B cell (primary cell): Measurements from ENCODE around the gene TBCA. TPM values are rescaled to one million over a fixed set of nuclear protein-coding genes. Genes with fewer than 3 reads are reported as not detected.
A peak's percentile ranks its signal among the peaks of the same experiment; 100 is the strongest.

ENCODE experiments used
- ATAC-seq: fragments of 200-7000 bp; cut with Tn5 transposase; one replicate; pipeline ENCODE4 v1.10.0; 2021; ENCODE audit warnings: low read depth, mild to moderate bottlenecking, moderate number of reproducible peaks, moderate library complexity
- CTCF ChIA-PET: fragments of 350-600 bp; sonication (Branson Sonifier 250); formaldehyde crosslinking; loops from one replicate; lab custom pipeline; 2021; ENCODE audit warnings: antibody characterized with exemption, inconsistent platforms; lab: Charles Lee
- POLR2A ChIA-PET: fragments of 350-600 bp; sonication (Branson Sonifier 250); formaldehyde crosslinking; loops from one replicate; lab custom pipeline; 2021; ENCODE audit warnings: antibody characterized with exemption; lab: Charles Lee
- DNase-seq: peaks from one replicate; pipeline ENCODE4 v3.0.0; 2013
- H2AFZ ChIP-seq: 2 replicates; pipeline ENCODE4 v1.6.1; 2012; ENCODE audit warnings: mild to moderate bottlenecking, low read depth, low read length; ENCODE audit not compliant: insufficient read depth, poor library complexity, severe bottlenecking
- H3K27ac ChIP-seq, 2 donors: 1 replicate in 1 of 2; 2 replicates in 1 of 2; pipeline ENCODE4 v1.5.1; 2012 to 2013; ENCODE audit warnings: low read length in 2 of 2, mild to moderate bottlenecking in 2 of 2, moderate library complexity in 1 of 2
- H3K27me3 ChIP-seq, 4 experiments: fragments of 200-600 bp in 1 of 4; sonication (generic) in 1 of 4; replicated peaks in 1 of 4; 1 replicate in 2 of 4; 2 replicates in 2 of 4; pipeline versions ENCODE4 v1.6.1 to v1.7.0; 2013 to 2016; ENCODE audit warnings: low read length in 3 of 4, mild to moderate bottlenecking in 2 of 4, mixed read lengths in 1 of 4, moderate library complexity in 1 of 4; ENCODE audit not compliant: insufficient read depth in 4 of 4, control insufficient read depth in 3 of 4; ENCODE audit errors: control extremely low read depth in 1 of 4
- H3K36me3 ChIP-seq, 2 experiments: replicated peaks in 1 of 2; 1 replicate in 1 of 2; 2 replicates in 1 of 2; pipeline versions ENCODE4 v1.6.1 to v1.7.1; 2013; ENCODE audit warnings: low read length in 1 of 2; ENCODE audit not compliant: insufficient read depth in 2 of 2, control insufficient read depth in 1 of 2; ENCODE audit errors: control extremely low read depth in 1 of 2, extremely low read depth in 1 of 2
- H3K4me1 ChIP-seq, 2 donors: fragments of 200-600 bp in 1 of 2; sonication (generic) in 1 of 2; 1 replicate in 1 of 2; 2 replicates in 1 of 2; pipeline versions ENCODE4 v1.5.1 to v1.6.1; 2013 to 2017; ENCODE audit warnings: low read length in 2 of 2; ENCODE audit not compliant: control insufficient read depth in 2 of 2, insufficient read depth in 2 of 2
- H3K4me2 ChIP-seq: replicated peaks from 2 replicates; pipeline ENCODE3; 2012; ENCODE audit warnings: mild to moderate bottlenecking, low read depth, low read length; ENCODE audit not compliant: poor library complexity, severe bottlenecking
- H3K4me3 ChIP-seq, 5 experiments: fragments of 200-600 bp in 1 of 5; sonication (generic) in 1 of 5; 1 replicate in 3 of 5; 2 replicates in 2 of 5; pipeline versions ENCODE4 v1.5.1 to v1.7.0; 2011 to 2016; ENCODE audit warnings: low read length in 4 of 5, mild to moderate bottlenecking in 4 of 5, low read depth in 2 of 5, control low read depth in 1 of 5, moderate library complexity in 1 of 5; ENCODE audit not compliant: insufficient read depth in 1 of 5; ENCODE audit errors: control extremely low read depth in 1 of 5, extremely low read depth in 1 of 5
- H3K79me2 ChIP-seq: fragments of 200-600 bp; sonication (generic); one replicate; pipeline ENCODE4 v1.6.0; 2016; ENCODE audit warnings: low read length; ENCODE audit not compliant: control insufficient read depth, insufficient read depth
- H3K9ac ChIP-seq: fragments of 200-600 bp; sonication (generic); 2 replicates; pipeline ENCODE4 v1.6.1; 2017; ENCODE audit warnings: mild to moderate bottlenecking, low read length, moderate library complexity
- H3K9me3 ChIP-seq, 3 donors: one replicate each; pipeline versions ENCODE4 v1.6.1 to v1.7.1; 2013; ENCODE audit warnings: low read length in 2 of 3; ENCODE audit not compliant: control insufficient read depth in 2 of 3, insufficient read depth in 1 of 3; ENCODE audit errors: control extremely low read depth in 1 of 3
- H4K20me1 ChIP-seq: 2 replicates; pipeline ENCODE4 v1.6.0; 2012; ENCODE audit warnings: mild to moderate bottlenecking, low read length; ENCODE audit not compliant: insufficient read depth, control insufficient read depth, poor library complexity, severe bottlenecking
- H3K27ac Mint-ChIP-seq: one replicate; pipeline ENCODE4 v1.8.0; 2021; ENCODE audit warnings: mixed read lengths
- H3K27me3 Mint-ChIP-seq: one replicate; pipeline ENCODE4 v1.8.0; 2021; ENCODE audit warnings: mixed read lengths
- H3K4me1 Mint-ChIP-seq: one replicate; pipeline ENCODE4 v1.8.0; 2021; ENCODE audit warnings: mixed read lengths
- H3K4me3 Mint-ChIP-seq: one replicate; pipeline ENCODE4 v1.8.0; 2021; ENCODE audit warnings: mixed read lengths
- H3K9me3 Mint-ChIP-seq: one replicate; pipeline ENCODE4 v1.8.0; 2022; ENCODE audit warnings: mixed read lengths; ENCODE audit not compliant: insufficient read depth
- EZH2 ChIP-seq: IDR thresholded peaks from 2 replicates; pipeline ENCODE4 v1.6.1; 2012; ENCODE audit warnings: borderline replicate concordance, low read depth, mild to moderate bottlenecking, moderate library complexity, low read length; ENCODE audit not compliant: insufficient read depth, poor library complexity, severe bottlenecking
- WGBS: methylation state at CpG from one replicate; pipeline ENCODE4 v1.1.5; 2013; ENCODE audit warnings: missing lambda C conversion rate; ENCODE audit not compliant: insufficient coverage; 5-methylcytosine and 5-hydroxymethylcytosine counted together
- intact Hi-C: fragments of 100-400 bp; cut with micrococcal nuclease; formaldehyde crosslinking; loops from one replicate; pipeline ENCODE4 v1.10.0; 2022
- polyA plus RNA-seq: library from polyadenylated mRNA; depleted of rRNA; stranded (reverse); fragments of >200 nt; gene quantifications from 2 replicates; pipeline ENCODE4 v1.2.3, GENCODE V29; 2012
- total RNA-seq, 2 donors: library from RNA; stranded (reverse); fragments of 120-200 nt in 1 of 2; gene quantifications; 1 replicate in 1 of 2; 2 replicates in 1 of 2; pipeline versions ENCODE4 v1.2.3 to v1.2.4, GENCODE V29; 2013 to 2022
- TF ChIP-seq, protein P1 (sequence below): fragments of 200-600 bp; IDR thresholded peaks from one replicate; pipeline ENCODE4 v1.8.0; 2022; ENCODE audit warnings: antibody characterized with exemption, mild to moderate bottlenecking

The TBCA gene
- total and polyA plus RNA-seq, 2 donors (not counting 1 experiment from before 2014, with no cell fraction given) = 22.3 to 110 TPM

- Mint-ChIP-seq H3K4me3 (no peak overlapping the region), H3K27me3 (peaks cover 81% of the 10 kb centered on the region), H3K9me3 (peaks cover 7% of the 10 kb centered on the region), H3K27ac (peak overlapping the region; percentile 67), H3K4me1 (peaks cover 21% of the 10 kb centered on the region)
- CTCF ChIA-PET = interaction anchor here (1.5 kb wide), 1 partner anchor 9 kb away, joined by 3 read pairs; no protein-coding TSS in a partner anchor
- Histone ChIP-seq H3K36me3 (no peaks in the 10 kb centered on the region), H4K20me1 (no peaks in the 10 kb centered on the region), H3K4me3 (no peak overlapping the region), H3K4me2 (no peak overlapping the region), H3K4me1 (peaks cover 45 to 80% of the 10 kb centered on the region in 2 donors), H3K27ac (no peak overlapping the region), H3K9ac (no peak overlapping the region), H3K9me3 (peaks cover 0 to 74% (median 40%) of the 10 kb centered on the region in 3 donors), H3K27me3 (peaks cover 1 to 96% (median 89%) of the 10 kb centered on the region in 4 experiments), H2AFZ (no peak overlapping the region), H3K79me2 (no peaks in the 10 kb centered on the region)
- TF ChIP-seq, protein P1, sequence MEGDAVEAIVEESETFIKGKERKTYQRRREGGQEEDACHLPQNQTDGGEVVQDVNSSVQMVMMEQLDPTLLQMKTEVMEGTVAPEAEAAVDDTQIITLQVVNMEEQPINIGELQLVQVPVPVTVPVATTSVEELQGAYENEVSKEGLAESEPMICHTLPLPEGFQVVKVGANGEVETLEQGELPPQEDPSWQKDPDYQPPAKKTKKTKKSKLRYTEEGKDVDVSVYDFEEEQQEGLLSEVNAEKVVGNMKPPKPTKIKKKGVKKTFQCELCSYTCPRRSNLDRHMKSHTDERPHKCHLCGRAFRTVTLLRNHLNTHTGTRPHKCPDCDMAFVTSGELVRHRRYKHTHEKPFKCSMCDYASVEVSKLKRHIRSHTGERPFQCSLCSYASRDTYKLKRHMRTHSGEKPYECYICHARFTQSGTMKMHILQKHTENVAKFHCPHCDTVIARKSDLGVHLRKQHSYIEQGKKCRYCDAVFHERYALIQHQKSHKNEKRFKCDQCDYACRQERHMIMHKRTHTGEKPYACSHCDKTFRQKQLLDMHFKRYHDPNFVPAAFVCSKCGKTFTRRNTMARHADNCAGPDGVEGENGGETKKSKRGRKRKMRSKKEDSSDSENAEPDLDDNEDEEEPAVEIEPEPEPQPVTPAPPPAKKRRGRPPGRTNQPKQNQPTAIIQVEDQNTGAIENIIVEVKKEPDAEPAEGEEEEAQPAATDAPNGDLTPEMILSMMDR = no peak
- no peak for TF ChIP-seq EZH2
- ATAC-seq (no peak), DNase-seq (peak; percentile 36)
- WGBS = 15% methylated on average over 13 of the region's 23 CpGs
- intact Hi-C loops = loop anchor here (10.0 kb wide), 1 partner anchor 623 kb away; no protein-coding TSS in a partner anchor
- POLR2A ChIA-PET = interaction anchor here (0.8 to 1.1 kb wide), 2 partner anchors 10 to 12 kb away, joined by 3 to 7 read pairs; no protein-coding TSS in a partner anchor
Observed at GRCh38 chr5:77641397-77641943, 134.7 kb downstream of the TBCA start.

Other genes starting within 250 kb of the TBCA start
- not detected in 2 replicates for gene OTP, start 137.6 kb downstream of the TBCA start, total RNA-seq
- 0.03 TPM in 1 of 2 replicates, not detected in the other for gene OTP, start 137.6 kb downstream of the TBCA start, polyA plus RNA-seq